HepG2 (cell line): ENCODE results near the gene HYOU1. TPM values are rescaled to one million over a fixed set of nuclear protein-coding genes. Genes with fewer than 3 reads are reported as not detected.

Experiments used
- DR1 ChIP-seq: sonication (generic); formaldehyde crosslinking; IDR thresholded peaks from 2 replicates; pipeline ENCODE4 v1.8.0; 2021; ENCODE audit warnings: mild to moderate bottlenecking, missing genetic modification reagents, inconsistent platforms
- EZH2 ChIP-seq: conservative IDR thresholded peaks from 2 replicates; pipeline ENCODE4 v1.6.1; 2012; ENCODE audit warnings: mild to moderate bottlenecking, low read depth, low read length, moderate library complexity
- MAZ ChIP-seq, 2 experiments: sonication (generic) in 1 of 2; formaldehyde crosslinking in 1 of 2; IDR thresholded peaks; 2 replicates each; pipeline versions ENCODE4 v1.5.0 to v1.6.1; 2012 to 2020; ENCODE audit warnings: low read depth in 2 of 2, mild to moderate bottlenecking in 2 of 2, borderline replicate concordance in 1 of 2, improper control_type of control experiment in 1 of 2, low read length in 1 of 2, missing genetic modification reagents in 1 of 2, moderate library complexity in 1 of 2
- POLR2AphosphoS2 ChIP-seq: IDR thresholded peaks from 2 replicates; pipeline ENCODE4 v1.6.1; 2011; ENCODE audit warnings: low read depth, low read length, improper control_type of control experiment
- PRPF4 ChIP-seq: fragments of 200-400 bp; formaldehyde crosslinking; IDR thresholded peaks from 2 replicates; pipeline ENCODE4 v1.6.1; 2016; ENCODE audit warnings: low read length, low read depth; ENCODE audit not compliant: poor library complexity, severe bottlenecking
- REST ChIP-seq, 2 experiments: IDR thresholded peaks; 2 replicates each; pipeline ENCODE4 v1.6.1; 2011 to 2012; ENCODE audit warnings: low read length in 2 of 2, borderline replicate concordance in 1 of 2, low read depth in 1 of 2, mild to moderate bottlenecking in 1 of 2, moderate library complexity in 1 of 2
- TFDP2 ChIP-seq: sonication (generic); formaldehyde crosslinking; IDR thresholded peaks from 2 replicates; pipeline ENCODE4 v1.4.0; 2020; ENCODE audit warnings: missing genetic modification reagents
- ZNF329 ChIP-seq: sonication (generic); formaldehyde crosslinking; IDR thresholded peaks from 2 replicates; pipeline ENCODE4 v1.9.0; 2021; ENCODE audit warnings: low read depth, mild to moderate bottlenecking, missing genetic modification reagents
- ZNF468 ChIP-seq: sonication (generic); formaldehyde crosslinking; IDR thresholded peaks from 2 replicates; pipeline ENCODE4 v1.8.0; 2022; ENCODE audit warnings: mild to moderate bottlenecking, moderate library complexity, missing genetic modification reagents
- ZNF496 ChIP-seq: sonication (generic); formaldehyde crosslinking; IDR thresholded peaks from 2 replicates; pipeline ENCODE4 v1.8.1; 2023; ENCODE audit warnings: mild to moderate bottlenecking, moderate library complexity, missing genetic modification reagents; ENCODE audit not compliant: insufficient replicate concordance
- ZNF597 ChIP-seq: sonication (generic); formaldehyde crosslinking; IDR thresholded peaks from 2 replicates; pipeline ENCODE4 v1.5.0; 2020; ENCODE audit warnings: missing genetic modification reagents
- ZNF724P ChIP-seq: sonication (generic); formaldehyde crosslinking; IDR thresholded peaks from 2 replicates; pipeline ENCODE4 v1.8.0; 2022; ENCODE audit warnings: missing genetic modification reagents, borderline replicate concordance
- polyA plus RNA-seq, 8 experiments: library from polyadenylated mRNA; depleted of rRNA in 3 of 8; stranded (reverse) in 7 of 8; unstranded in 1 of 8; fragments of >200 nt; fragmentation: Illumina TruSeq in 4 of 8; extraction: Trizol in 4 of 8; gene quantifications; 2 replicates each; pipeline versions ENCODE4 v1.2.1 to v1.2.3, GENCODE V29; 2011 to 2016; ENCODE audit warnings: low read depth in 4 of 8, missing spikeins in 1 of 8, mixed read lengths in 1 of 8; ENCODE audit not compliant: insufficient read depth in 1 of 8
- total RNA-seq, 5 experiments: library from RNA; depleted of rRNA; stranded (reverse); fragments of >200 nt; fragmentation: Illumina TruSeq; extraction: Trizol; gene quantifications; 2 replicates each; pipeline ENCODE4 v1.2.3, GENCODE V29; 2016; ENCODE audit warnings: low read depth in 1 of 5
- TF ChIP-seq, protein P1 (sequence below), 2 experiments: sonication (generic) in 1 of 2; formaldehyde crosslinking in 1 of 2; IDR thresholded peaks; 2 replicates each; pipeline versions ENCODE4 v1.4.0 to v1.6.1; 2016 to 2020; ENCODE audit warnings: borderline replicate concordance in 1 of 2, low read depth in 1 of 2, mild to moderate bottlenecking in 1 of 2, missing genetic modification reagents in 1 of 2
- TF ChIP-seq, protein P2 (sequence below): IDR thresholded peaks from 2 replicates; pipeline ENCODE4 v1.6.1; 2016; ENCODE audit warnings: mild to moderate bottlenecking

Gene HYOU1
- total and polyA plus RNA-seq, 2 of the 13 experiments (the other 11 are each of a cell fraction or from before 2014, with no cell fraction given) = 127 to 155 TPM

DNA sequence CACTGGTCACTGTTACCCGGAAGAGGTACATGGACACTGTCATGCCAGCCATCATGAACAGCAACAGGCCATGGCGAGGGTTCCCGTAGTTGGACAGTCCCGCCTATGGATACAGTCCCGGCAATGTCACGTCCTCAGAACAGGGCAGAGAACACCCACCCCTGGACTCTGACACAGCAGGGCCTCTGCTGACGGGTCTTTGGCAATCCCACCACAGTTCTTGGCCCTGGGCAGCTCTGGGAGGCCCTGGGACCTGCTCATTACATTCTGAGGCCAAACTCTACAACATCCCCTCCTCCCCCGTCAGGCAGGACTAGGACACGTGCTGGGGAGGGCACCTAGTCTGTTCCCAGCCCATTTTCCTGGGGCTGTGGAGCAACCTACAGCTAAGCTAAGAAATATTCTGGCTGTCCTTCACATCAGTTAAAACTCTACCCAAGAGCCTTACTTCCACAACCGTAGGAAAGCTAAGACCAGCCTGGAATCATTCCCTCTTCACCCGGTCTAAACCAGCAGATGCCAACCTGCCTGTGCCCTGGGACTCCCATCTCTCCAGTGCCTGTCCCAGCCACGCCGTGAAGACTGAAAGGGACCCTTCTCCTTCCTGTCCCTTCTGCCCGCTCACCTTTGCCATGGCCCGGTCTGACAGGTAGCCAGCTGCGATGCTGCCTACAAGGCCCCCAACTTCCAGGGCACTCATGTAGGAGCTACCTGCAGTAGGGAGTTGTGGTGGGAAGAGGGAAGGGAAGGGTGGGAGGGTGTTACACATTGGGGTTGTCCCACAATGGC is 30.8 kb downstream of the HYOU1 start (continued):
- no peak for TF ChIP-seq REST (IDR thresholded peaks at IDR 0.05; ENCODE audit: borderline replicate concordance in 1 of 2, low read depth in 1 of 2, low read length in 2 of 2)
- no peak for TF ChIP-seq ZNF724P (CRISPR knock-in tag)
- TF ChIP-seq, protein P1, sequence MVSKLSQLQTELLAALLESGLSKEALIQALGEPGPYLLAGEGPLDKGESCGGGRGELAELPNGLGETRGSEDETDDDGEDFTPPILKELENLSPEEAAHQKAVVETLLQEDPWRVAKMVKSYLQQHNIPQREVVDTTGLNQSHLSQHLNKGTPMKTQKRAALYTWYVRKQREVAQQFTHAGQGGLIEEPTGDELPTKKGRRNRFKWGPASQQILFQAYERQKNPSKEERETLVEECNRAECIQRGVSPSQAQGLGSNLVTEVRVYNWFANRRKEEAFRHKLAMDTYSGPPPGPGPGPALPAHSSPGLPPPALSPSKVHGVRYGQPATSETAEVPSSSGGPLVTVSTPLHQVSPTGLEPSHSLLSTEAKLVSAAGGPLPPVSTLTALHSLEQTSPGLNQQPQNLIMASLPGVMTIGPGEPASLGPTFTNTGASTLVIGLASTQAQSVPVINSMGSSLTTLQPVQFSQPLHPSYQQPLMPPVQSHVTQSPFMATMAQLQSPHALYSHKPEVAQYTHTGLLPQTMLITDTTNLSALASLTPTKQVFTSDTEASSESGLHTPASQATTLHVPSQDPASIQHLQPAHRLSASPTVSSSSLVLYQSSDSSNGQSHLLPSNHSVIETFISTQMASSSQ (IDR thresholded peaks at IDR 0.05; ENCODE audit: low read depth) = no peak
- TF ChIP-seq, protein P1 (CRISPR knock-in tag; IDR thresholded peaks at IDR 0.05; ENCODE audit: borderline replicate concordance) = peak; percentile 56; the same call in 1 of the 2 replicates
- TF ChIP-seq POLR2AphosphoS2 = no peak
- TF ChIP-seq TFDP2 (CRISPR knock-in tag) = 0 out of 2 replicates have a peak, but pooled peaks have one; percentile 30
- TF ChIP-seq EZH2 = no peak
- no peak for TF ChIP-seq ZNF468
- TF ChIP-seq, protein P2, sequence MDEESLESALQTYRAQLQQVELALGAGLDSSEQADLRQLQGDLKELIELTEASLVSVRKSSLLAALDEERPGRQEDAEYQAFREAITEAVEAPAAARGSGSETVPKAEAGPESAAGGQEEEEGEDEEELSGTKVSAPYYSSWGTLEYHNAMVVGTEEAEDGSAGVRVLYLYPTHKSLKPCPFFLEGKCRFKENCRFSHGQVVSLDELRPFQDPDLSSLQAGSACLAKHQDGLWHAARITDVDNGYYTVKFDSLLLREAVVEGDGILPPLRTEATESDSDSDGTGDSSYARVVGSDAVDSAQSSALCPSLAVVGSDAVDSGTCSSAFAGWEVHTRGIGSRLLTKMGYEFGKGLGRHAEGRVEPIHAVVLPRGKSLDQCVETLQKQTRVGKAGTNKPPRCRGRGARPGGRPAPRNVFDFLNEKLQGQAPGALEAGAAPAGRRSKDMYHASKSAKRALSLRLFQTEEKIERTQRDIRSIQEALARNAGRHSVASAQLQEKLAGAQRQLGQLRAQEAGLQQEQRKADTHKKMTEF (CRISPR knock-in tag) = no peak
- TF ChIP-seq ZNF496 (CRISPR knock-in tag) = no peak
- TF ChIP-seq PRPF4 = no peak
- TF ChIP-seq DR1 (CRISPR knock-in tag) = no peak
- TF ChIP-seq MAZ (IDR thresholded peaks at IDR 0.05; ENCODE audit: borderline replicate concordance, low read depth, low read length) = no peak
- TF ChIP-seq MAZ (CRISPR knock-in tag; IDR thresholded peaks at IDR 0.05; ENCODE audit: low read depth) = no peak
- TF ChIP-seq ZNF597 = no peak
- no peak for TF ChIP-seq ZNF329 (CRISPR knock-in tag)
